GM12801 (cell line): ENCODE data around the gene GHRL.

ENCODE experiments used
- TF ChIP-seq, protein P1 (sequence below): IDR thresholded peaks from one replicate; pipeline ENCODE4 v1.5.1; 2011; ENCODE audit warnings: control low read depth; ENCODE audit not compliant: insufficient read length; ENCODE audit errors: extremely low read depth

The GHRL gene

DNA sequence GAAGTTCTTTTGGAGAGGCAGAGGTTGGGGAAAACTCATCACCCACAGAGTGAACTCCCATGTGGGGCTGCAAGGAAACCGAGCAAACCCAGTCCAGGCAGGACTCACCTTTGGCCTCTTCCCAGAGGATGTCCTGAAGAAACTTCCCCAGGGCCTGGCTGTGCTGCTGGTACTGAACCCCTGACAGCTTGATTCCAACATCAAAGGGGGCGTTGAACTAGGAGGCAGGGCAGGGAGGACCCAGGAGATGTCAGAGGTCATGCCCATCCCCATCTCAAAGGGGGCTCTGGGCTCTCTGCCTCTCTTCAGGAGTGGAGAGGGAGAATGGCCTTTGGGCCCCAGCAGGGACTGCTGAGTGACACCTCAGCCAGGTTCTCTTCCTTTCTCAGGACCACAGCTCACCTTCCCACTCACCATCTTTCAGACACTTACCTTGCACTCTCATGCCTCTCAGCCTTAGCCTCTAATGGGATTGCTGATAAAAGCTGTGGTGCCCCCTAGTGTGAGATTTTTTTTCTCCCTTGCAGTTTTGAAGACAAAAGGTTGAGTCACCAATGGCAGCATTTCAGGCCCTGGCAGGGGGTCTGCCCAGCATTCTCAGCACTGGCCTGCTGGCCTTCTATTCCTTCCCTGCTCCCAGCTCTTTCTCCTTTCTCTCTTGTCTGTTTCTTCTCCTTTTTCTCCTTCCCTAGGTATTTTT lies 6.0 kb downstream of the GHRL start:
- TF ChIP-seq, protein P1, sequence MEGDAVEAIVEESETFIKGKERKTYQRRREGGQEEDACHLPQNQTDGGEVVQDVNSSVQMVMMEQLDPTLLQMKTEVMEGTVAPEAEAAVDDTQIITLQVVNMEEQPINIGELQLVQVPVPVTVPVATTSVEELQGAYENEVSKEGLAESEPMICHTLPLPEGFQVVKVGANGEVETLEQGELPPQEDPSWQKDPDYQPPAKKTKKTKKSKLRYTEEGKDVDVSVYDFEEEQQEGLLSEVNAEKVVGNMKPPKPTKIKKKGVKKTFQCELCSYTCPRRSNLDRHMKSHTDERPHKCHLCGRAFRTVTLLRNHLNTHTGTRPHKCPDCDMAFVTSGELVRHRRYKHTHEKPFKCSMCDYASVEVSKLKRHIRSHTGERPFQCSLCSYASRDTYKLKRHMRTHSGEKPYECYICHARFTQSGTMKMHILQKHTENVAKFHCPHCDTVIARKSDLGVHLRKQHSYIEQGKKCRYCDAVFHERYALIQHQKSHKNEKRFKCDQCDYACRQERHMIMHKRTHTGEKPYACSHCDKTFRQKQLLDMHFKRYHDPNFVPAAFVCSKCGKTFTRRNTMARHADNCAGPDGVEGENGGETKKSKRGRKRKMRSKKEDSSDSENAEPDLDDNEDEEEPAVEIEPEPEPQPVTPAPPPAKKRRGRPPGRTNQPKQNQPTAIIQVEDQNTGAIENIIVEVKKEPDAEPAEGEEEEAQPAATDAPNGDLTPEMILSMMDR, result no peak

DNA sequence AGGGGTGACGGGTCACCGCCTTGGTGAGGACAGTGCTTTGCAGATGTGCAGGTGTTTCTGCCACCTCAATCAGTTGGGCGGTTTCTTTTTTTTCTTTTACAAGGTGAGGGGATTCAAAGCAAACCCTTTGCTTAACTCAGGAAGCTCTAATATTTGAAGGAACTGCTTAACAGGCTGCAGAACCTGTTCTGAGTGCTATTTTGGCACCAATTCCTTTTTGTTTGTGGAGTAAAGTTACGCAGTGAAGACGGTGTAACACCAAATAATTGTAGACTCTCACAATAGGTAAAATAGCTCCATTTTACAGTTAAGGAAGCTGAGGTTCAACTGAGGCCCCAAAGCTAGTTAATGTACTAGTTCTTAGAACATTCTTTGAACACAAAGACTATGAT lies 6.6 kb downstream of the GHRL start:
- TF ChIP-seq, protein P1, result no peak

DNA sequence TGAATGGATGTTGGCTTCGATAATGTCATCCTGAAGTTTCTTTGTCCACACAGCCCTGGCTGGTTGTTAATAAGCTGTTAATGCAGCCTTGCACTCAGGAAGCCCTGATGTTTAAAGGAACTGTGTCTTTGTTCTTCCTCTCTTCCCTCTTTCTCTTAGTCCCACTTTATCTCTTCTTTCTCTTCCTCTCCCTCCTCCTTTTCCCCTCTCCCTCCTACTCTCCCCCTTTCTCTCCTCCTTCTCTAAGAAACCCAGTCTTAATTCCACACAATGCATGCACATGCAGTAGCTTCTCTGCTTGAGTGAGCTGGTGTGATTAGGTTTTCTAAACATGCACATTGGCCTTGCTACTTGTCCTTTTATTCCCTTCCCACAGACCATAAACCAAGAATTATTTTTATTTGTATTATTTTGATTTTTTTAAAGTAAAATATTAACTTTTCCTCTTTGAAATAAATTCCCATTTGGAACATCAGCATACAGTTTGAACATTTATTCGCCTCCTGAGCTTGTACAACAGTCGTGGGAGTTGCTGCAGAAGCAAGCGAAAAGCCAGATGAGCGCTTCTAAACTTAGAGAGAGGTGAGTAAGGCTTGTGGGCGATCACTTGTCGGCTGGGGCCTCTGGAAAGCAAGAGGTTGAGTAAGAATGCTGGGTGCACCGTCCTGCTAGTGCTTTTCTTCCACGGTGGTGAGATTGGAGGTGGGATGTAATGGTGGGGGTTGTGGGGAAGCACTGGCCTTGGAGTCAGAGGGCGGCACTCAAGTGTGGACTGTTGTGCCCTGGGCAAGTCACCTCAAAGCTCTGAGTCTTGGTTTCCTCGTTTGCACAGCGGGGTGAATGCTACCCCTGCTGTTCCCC lies 7.2 kb downstream of the GHRL start:
- TF ChIP-seq, protein P1, result no peak

DNA sequence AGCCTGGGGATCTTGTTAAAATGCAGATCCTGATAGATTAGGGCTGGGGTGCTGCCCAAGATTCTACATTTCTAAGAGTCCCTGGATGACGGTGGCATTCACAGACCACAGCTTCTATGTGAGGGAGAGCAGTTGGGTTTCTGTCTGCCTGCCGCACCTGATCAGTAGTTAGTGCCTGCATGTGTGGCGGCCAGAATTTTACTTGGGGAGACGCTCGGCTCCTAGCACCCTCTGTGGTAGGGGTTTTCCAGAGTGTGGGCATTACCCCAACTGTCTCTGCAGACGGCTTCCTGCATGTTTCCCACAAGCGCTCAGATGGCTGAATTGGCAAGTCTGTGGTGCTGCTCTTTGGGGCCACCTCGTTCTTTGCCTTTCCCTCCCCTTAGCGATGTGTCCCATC lies 8.3 kb downstream of the GHRL start:
- TF ChIP-seq, protein P1, result no peak

DNA sequence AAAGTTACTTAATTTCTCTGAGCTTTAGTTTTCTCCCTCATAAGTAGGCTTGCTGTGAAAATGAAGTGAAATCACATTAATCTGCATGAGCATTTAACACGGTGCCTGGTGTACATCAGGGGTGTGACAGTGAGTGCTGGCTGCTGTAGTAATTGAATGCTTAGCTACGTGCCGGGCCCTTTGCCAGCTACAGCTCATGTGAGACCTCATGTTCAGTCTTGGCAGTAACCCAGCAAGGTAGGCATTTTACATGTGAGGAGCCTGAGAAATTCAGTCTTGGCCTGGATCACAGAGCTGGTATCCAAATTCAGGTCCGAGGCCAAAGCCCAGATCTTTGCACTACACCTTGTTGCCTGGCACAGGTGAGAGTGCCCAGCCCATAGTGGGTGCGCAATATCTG lies 9.1 kb downstream of the GHRL start:
- TF ChIP-seq, protein P1, result no peak

DNA sequence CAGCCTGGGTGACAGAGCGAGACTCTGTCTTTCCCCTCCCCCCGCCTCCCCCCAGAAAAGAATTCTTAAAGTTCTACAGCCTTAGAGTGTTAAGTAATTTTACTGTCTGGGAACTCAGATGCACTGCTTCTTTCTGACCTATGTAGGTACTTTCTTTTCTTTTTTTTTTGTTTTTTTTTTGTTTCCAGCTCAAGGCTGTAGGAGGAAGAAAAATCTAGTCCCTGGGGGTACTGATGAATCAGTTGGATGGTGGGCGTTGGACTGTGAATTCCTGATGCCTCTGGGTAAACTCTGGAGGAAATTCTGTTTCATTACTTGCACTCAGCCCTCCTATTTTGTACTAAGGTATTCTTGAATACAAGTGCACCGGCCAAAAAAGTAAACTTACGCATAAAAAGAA lies 10.8 kb downstream of the GHRL start:
- TF ChIP-seq, protein P1, result no peak

DNA sequence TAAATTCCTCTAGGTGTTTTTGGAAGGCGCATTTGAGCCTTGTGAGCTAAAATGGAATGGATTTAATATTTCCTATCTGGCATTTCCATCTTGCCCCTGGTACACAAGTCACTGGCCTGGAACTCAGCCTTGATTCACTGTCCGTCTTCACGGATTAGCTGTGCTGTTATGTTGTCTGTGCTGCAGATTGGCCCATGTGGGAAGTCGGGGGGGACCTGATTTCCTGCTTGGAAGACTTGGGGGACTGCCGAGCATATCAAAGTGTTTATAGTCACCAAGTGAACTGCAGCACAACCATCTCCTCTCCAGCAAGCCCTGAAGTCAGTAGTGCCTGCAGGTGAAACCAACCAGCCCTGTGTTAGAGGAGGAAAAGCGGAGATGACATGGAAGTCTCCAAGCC lies 12.2 kb downstream of the GHRL start:
- TF ChIP-seq, protein P1, result no peak
